K562 (cell line): Measurements from ENCODE around the gene TAAR9.

Experiments used
- FIP1L1 ChIP-seq: fragments of 200-400 bp; formaldehyde crosslinking; IDR thresholded peaks from 2 replicates; pipeline ENCODE4 v1.6.1; 2018; ENCODE audit warnings: mild to moderate bottlenecking, low read depth, low read length; ENCODE audit not compliant: poor library complexity, severe bottlenecking
- TAF15 ChIP-seq: fragments of 200-400 bp; formaldehyde crosslinking; IDR thresholded peaks from 2 replicates; pipeline ENCODE4 v1.6.1; 2017; ENCODE audit warnings: mild to moderate bottlenecking, low read depth, low read length, moderate library complexity

DNA sequence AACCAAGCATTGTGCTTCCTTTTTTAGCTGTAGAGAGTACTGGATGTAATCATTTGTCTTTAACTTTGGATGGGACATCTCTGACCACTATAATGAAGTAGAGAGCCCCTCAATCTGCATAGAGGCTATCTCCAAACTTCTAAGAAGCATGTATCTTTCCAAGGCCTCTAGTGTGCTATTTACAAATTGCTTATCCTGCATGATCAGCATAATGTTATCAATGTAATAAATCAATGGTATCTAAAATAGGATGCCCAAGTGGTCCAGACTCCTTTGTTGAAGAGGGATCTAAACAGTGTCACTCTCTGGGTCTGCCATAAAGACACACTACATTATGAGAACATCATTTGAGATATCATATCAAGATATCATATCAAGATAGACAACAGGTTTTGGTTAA lies 6.7 kb downstream of the TAAR9 start:
- TF ChIP-seq FIP1L1, result no peak
- TF ChIP-seq TAF15, result no peak
